H9 (cell line): Measurements from ENCODE around the gene COL27A1. TPM values are rescaled to one million over a fixed set of nuclear protein-coding genes. Genes with fewer than 3 reads are reported as not detected.

Experiments
- DNase-seq: peaks from one replicate; pipeline ENCODE4 v3.0.0-alpha.2; 2017
- H2AFZ ChIP-seq: one replicate; pipeline ENCODE4 v1.6.1; 2013; ENCODE audit warnings: mild to moderate bottlenecking, low read length, control low read depth, moderate library complexity
- H2AK5ac ChIP-seq: 2 replicates; pipeline ENCODE4 v1.6.1; 2013; ENCODE audit warnings: low read length, control low read depth, mixed read lengths; ENCODE audit not compliant: insufficient read length
- H2BK120ac ChIP-seq: one replicate; pipeline ENCODE4 v1.6.1; 2013; ENCODE audit warnings: low read depth, mild to moderate bottlenecking, low read length, control low read depth, inconsistent platforms; ENCODE audit not compliant: poor library complexity, severe bottlenecking
- H2BK12ac ChIP-seq: 2 replicates; pipeline ENCODE4 v1.6.1; 2013; ENCODE audit warnings: low read length, control low read depth, mixed read lengths, low read depth; ENCODE audit not compliant: insufficient read length
- H2BK15ac ChIP-seq: 2 replicates; pipeline ENCODE4 v1.6.1; 2013; ENCODE audit warnings: low read depth, low read length, control low read depth
- H2BK20ac ChIP-seq: one replicate; pipeline ENCODE4 v1.6.1; 2013; ENCODE audit warnings: low read depth, mild to moderate bottlenecking, low read length, control low read depth, inconsistent platforms; ENCODE audit not compliant: poor library complexity, severe bottlenecking
- H2BK5ac ChIP-seq: 2 replicates; pipeline ENCODE4 v1.6.1; 2013; ENCODE audit warnings: low read length, control low read depth, mixed read lengths; ENCODE audit not compliant: insufficient read length
- H3K14ac ChIP-seq: 2 replicates; pipeline ENCODE4 v1.6.1; 2013; ENCODE audit warnings: low read length, control low read depth; ENCODE audit not compliant: insufficient read depth
- H3K18ac ChIP-seq: 2 replicates; pipeline ENCODE4 v1.6.1; 2013; ENCODE audit warnings: low read depth, mild to moderate bottlenecking, mixed read lengths, low read length, control low read depth; ENCODE audit not compliant: insufficient read length
- H3K23ac ChIP-seq: 2 replicates; pipeline ENCODE4 v1.6.1; 2013; ENCODE audit warnings: low read length, control low read depth, mixed read lengths, low read depth; ENCODE audit not compliant: insufficient read length
- H3K23me2 ChIP-seq: 2 replicates; pipeline ENCODE4 v1.6.1; 2013; ENCODE audit warnings: low read depth, mild to moderate bottlenecking, mixed read lengths, low read length, control low read depth; ENCODE audit not compliant: insufficient read length, poor library complexity, severe bottlenecking
- H3K27ac ChIP-seq: 2 replicates; pipeline ENCODE4 v1.5.1; 2013; ENCODE audit warnings: low read length, control low read depth, mixed read lengths, low read depth; ENCODE audit not compliant: insufficient read length
- H3K27me3 ChIP-seq: 2 replicates; pipeline ENCODE4 v1.6.1; 2013; ENCODE audit warnings: low read length, control low read depth, inconsistent platforms; ENCODE audit not compliant: insufficient read depth
- H3K4ac ChIP-seq: 2 replicates; pipeline ENCODE4 v1.6.1; 2013; ENCODE audit warnings: low read depth, mild to moderate bottlenecking, control low read depth, inconsistent platforms, low read length, moderate library complexity
- H3K4me1 ChIP-seq: 2 replicates; pipeline ENCODE4 v1.6.1; 2013; ENCODE audit warnings: low read length, control low read depth, inconsistent platforms; ENCODE audit not compliant: insufficient read depth
- H3K4me2 ChIP-seq: 2 replicates; pipeline ENCODE4 v1.6.1; 2013; ENCODE audit warnings: low read length, control low read depth, mixed read lengths; ENCODE audit not compliant: insufficient read length, insufficient read depth
- H3K56ac ChIP-seq: 2 replicates; pipeline ENCODE4 v1.6.1; 2013; ENCODE audit warnings: low read depth, mild to moderate bottlenecking, mixed read lengths, low read length, control low read depth; ENCODE audit not compliant: insufficient read length
- H3K79me1 ChIP-seq: 2 replicates; pipeline ENCODE4 v1.6.1; 2013; ENCODE audit warnings: low read depth, mild to moderate bottlenecking, moderate library complexity, low read length, control low read depth, inconsistent platforms; ENCODE audit not compliant: insufficient read depth, poor library complexity, severe bottlenecking
- H3K79me2 ChIP-seq: 2 replicates; pipeline ENCODE4 v1.6.1; 2013; ENCODE audit warnings: low read length, control low read depth, inconsistent platforms; ENCODE audit not compliant: insufficient read depth
- H3K9ac ChIP-seq: 2 replicates; pipeline ENCODE4 v1.6.1; 2013; ENCODE audit warnings: low read length, control low read depth, mixed read lengths; ENCODE audit not compliant: insufficient read length; ENCODE audit errors: extremely low read depth
- H3K9me3 ChIP-seq: one replicate; pipeline ENCODE4 v1.6.1; 2013; ENCODE audit warnings: low read depth, low read length, inconsistent platforms; ENCODE audit not compliant: control insufficient read depth
- H3T11ph ChIP-seq: one replicate; pipeline ENCODE4 v1.6.1; 2013; ENCODE audit warnings: mild to moderate bottlenecking, low read length, control low read depth, inconsistent platforms
- H4K20me1 ChIP-seq: one replicate; pipeline ENCODE4 v1.6.1; 2013; ENCODE audit not compliant: control insufficient read depth, insufficient read length, insufficient read depth
- H4K5ac ChIP-seq: 2 replicates; pipeline ENCODE4 v1.6.1; 2013; ENCODE audit warnings: low read depth, mild to moderate bottlenecking, mixed read lengths, low read length, control low read depth; ENCODE audit not compliant: insufficient read length
- H4K8ac ChIP-seq: replicated peaks from 2 replicates; pipeline ENCODE4 v1.6.1; 2013; ENCODE audit warnings: low read length, control low read depth, mixed read lengths, low read depth; ENCODE audit not compliant: insufficient read length
- H4K91ac ChIP-seq: 2 replicates; pipeline ENCODE4 v1.6.1; 2013; ENCODE audit warnings: low read depth, mild to moderate bottlenecking, moderate library complexity, mixed read lengths, low read length, control low read depth; ENCODE audit not compliant: insufficient read length
- H3K27ac Mint-ChIP-seq, 3 experiments: 2 replicates in 2 of 3; 3 replicates in 1 of 3; pipeline ENCODE4 v1.8.0; 2020 to 2021; ENCODE audit warnings: mixed read lengths in 3 of 3, mild to moderate bottlenecking in 1 of 3, moderate library complexity in 1 of 3
- H3K27me3 Mint-ChIP-seq: 2 replicates; pipeline ENCODE4 v1.8.0; 2021; ENCODE audit warnings: low read depth, mild to moderate bottlenecking, moderate library complexity, mixed read lengths
- H3K36me3 Mint-ChIP-seq, 3 experiments: 2 replicates in 2 of 3; 3 replicates in 1 of 3; pipeline ENCODE4 v1.8.0; 2020 to 2021; ENCODE audit warnings: low read depth in 3 of 3, mixed read lengths in 3 of 3; ENCODE audit not compliant: insufficient read depth in 1 of 3
- H3K4me1 Mint-ChIP-seq, 2 experiments: 2 replicates each; pipeline ENCODE4 v1.8.0; 2020; ENCODE audit warnings: mixed read lengths in 2 of 2
- H3K4me3 Mint-ChIP-seq, 2 experiments: 2 replicates in 1 of 2; 3 replicates in 1 of 2; pipeline ENCODE4 v1.8.0; 2020 to 2021; ENCODE audit warnings: mild to moderate bottlenecking in 2 of 2, mixed read lengths in 2 of 2, moderate library complexity in 1 of 2
- H3K9me3 Mint-ChIP-seq, 2 experiments: 2 replicates in 1 of 2; 3 replicates in 1 of 2; pipeline ENCODE4 v1.8.0; 2020; ENCODE audit warnings: mild to moderate bottlenecking in 2 of 2, mixed read lengths in 2 of 2, moderate library complexity in 1 of 2
- CTCF ChIP-seq: fragments of 200-600 bp; sonication (generic); conservative IDR thresholded peaks from 3 replicates; pipeline ENCODE4 v1.8.0; 2021; ENCODE audit warnings: antibody characterized with exemption, mild to moderate bottlenecking
- WGBS: extraction: QIAGEN DNeasy Blood & Tissue Kit; methylation state at CpG from one replicate; pipeline ENCODE4 v1.1.7; 2013; ENCODE audit warnings: missing lambda C conversion rate, low lambda C conversion rate, mixed read lengths; ENCODE audit not compliant: insufficient read length; ENCODE audit errors: extremely low coverage; 5-methylcytosine and 5-hydroxymethylcytosine counted together
- total RNA-seq: library from RNA; stranded (reverse); gene quantifications from 2 replicates; pipeline ENCODE4 v1.2.1, GENCODE V29; 2021

The COL27A1 gene
- total RNA-seq, 1 experiment from 2014 or later: 17.9 TPM

DNA sequence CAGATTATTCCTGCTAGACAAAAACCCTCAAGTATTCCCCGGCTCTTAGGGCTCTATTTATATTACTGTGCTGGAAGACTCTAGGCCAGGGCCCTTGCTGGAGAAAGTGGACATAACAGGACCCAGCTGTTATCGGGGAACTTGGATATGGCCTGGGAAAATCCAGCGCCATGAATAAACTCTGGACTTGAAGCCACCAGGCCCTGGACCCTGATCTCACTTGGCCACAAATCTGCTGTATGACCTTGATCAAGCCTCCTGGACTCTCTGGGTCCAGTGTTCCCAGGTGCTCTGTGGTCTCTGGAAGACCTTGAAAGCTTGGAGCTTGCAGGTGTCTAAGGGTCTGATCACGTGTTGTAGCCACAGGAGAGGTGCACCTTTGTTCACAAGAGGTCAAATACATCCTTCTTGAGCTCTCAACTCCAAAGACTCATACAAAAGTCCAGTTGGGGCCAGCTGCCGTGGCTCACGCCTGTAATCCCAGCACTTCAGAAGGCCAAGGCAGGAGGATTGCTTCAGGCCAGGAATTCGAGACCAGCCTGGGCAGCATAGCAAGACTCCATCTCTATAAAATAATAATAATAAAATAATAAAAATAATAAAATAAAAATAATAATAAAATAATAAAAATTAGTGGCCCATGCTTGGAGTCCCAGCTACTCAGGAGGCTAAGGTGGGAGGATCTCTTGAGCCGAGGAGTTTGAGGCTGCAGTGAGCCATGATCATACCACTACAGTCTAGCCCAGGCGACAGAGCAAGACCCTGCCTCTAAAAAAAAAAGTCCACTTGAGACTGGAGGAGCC lies 26.5 kb downstream of the COL27A1 start:
- H3K36me3 Mint-ChIP-seq: peaks cover 0 to 8% (median 2%) of the 10 kb centered on the region in 3 experiments; a peak in 2 of 7 replicates
- Histone ChIP-seq H3T11ph (no peak overlapping the region), H3K4ac (no peak overlapping the region), H3K9ac (no peak overlapping the region), H3K9me3 (no peaks in the 10 kb centered on the region), H3K18ac (no peak overlapping the region), H2AFZ (no peak overlapping the region), H3K27ac (no peak overlapping the region), H3K14ac (no peak overlapping the region; the same call in 1 of the 2 replicates), H3K4me1 (no peaks in the 10 kb centered on the region), H3K27me3 (no peaks in the 10 kb centered on the region), H2BK15ac (no peak overlapping the region), H3K56ac (no peak overlapping the region), H2AK5ac (no peak overlapping the region), H2BK12ac (no peak overlapping the region), H4K5ac (no peak overlapping the region), H4K91ac (no peak overlapping the region), H3K23ac (no peak overlapping the region), H4K20me1 (no peaks in the 10 kb centered on the region), H3K79me1 (no peaks in the 10 kb centered on the region), H3K4me2 (no peak overlapping the region), H2BK5ac (no peak overlapping the region), H2BK20ac (no peak overlapping the region), H4K8ac (no peak overlapping the region), H3K23me2 (no peaks in the 10 kb centered on the region), H3K79me2 (no peaks in the 10 kb centered on the region), H2BK120ac (no peak overlapping the region)
- no CpG with 5 or more reads among the region's 9 CpGs for WGBS
- no peak for DNase-seq
- H3K27me3 Mint-ChIP-seq: no peaks in the 10 kb centered on the region; the same call in none of the 2 replicates
- no peak for TF ChIP-seq CTCF
- H3K27ac Mint-ChIP-seq: no peak overlapping the region; a peak in 1 of 7 replicates
- peaks cover 4 to 15% of the 10 kb centered on the region in 2 experiments for H3K4me1 Mint-ChIP-seq
- H3K4me3 Mint-ChIP-seq: no peak overlapping the region
- H3K9me3 Mint-ChIP-seq: no peaks in the 10 kb centered on the region
